NCI-H1417 (cell line): Measurements from ENCODE around the gene RNF222.

Source experiments
- DNase-seq, 3 experiments: peaks; one replicate each; lab custom pipeline; 2025; lab: John Stamatoyannopoulos, UW

The RNF222 gene

GRCh38 chr17:8345951-8346665 lies 51.5 kb downstream of the RNF222 start:
- no peak for DNase-seq

GRCh38 chr17:8345052-8345690 lies 52.5 kb downstream of the RNF222 start:
- no peak for DNase-seq

- no peak for DNase-seq
Observed at GRCh38 chr17:8341456-8341855, 56.2 kb downstream of the RNF222 start.
